HEK293 (cell line): ENCODE results near the gene SEC24C.

Experiments
- BCL11A ChIP-seq: fragments of 450-650 bp; formaldehyde crosslinking; IDR thresholded peaks from 2 replicates; pipeline ENCODE4 v1.5.1; 2016; ENCODE audit warnings: low read depth, missing biosample characterization, missing genetic modification characterization
- CTCF ChIP-seq: fragments of 450-650 bp; formaldehyde crosslinking; IDR thresholded peaks from 2 replicates; pipeline ENCODE4 v1.5.1; 2016; ENCODE audit warnings: missing biosample characterization, missing genetic modification characterization
- GLIS1 ChIP-seq: fragments of 450-650 bp; formaldehyde crosslinking; IDR thresholded peaks from 2 replicates; pipeline ENCODE4 v1.5.1; 2016; ENCODE audit warnings: missing biosample characterization, missing genetic modification characterization
- SP7 ChIP-seq: fragments of 450-650 bp; formaldehyde crosslinking; IDR thresholded peaks from 2 replicates; pipeline ENCODE4 v1.5.1; 2016; ENCODE audit warnings: missing biosample characterization, missing genetic modification characterization
- ZNF211 ChIP-seq: fragments of 450-650 bp; formaldehyde crosslinking; IDR thresholded peaks from 2 replicates; pipeline ENCODE4 v1.5.1; 2016; ENCODE audit warnings: low read depth, missing biosample characterization, missing genetic modification characterization
- ZNF266 ChIP-seq: fragments of 450-650 bp; formaldehyde crosslinking; IDR thresholded peaks from 2 replicates; pipeline ENCODE4 v1.5.1; 2016; ENCODE audit warnings: missing biosample characterization, missing genetic modification characterization, low read depth
- ZNF292 ChIP-seq: fragments of 450-650 bp; formaldehyde crosslinking; IDR thresholded peaks from 2 replicates; pipeline ENCODE4 v1.5.1; 2016; ENCODE audit warnings: low read depth, missing biosample characterization, missing genetic modification characterization, borderline replicate concordance
- ZNF335 ChIP-seq: fragments of 450-650 bp; formaldehyde crosslinking; conservative IDR thresholded peaks from 2 replicates; pipeline ENCODE4 v1.5.1; 2016; ENCODE audit warnings: missing biosample characterization, missing genetic modification characterization
- ZNF707 ChIP-seq: fragments of 450-650 bp; formaldehyde crosslinking; IDR thresholded peaks from 2 replicates; pipeline ENCODE4 v1.5.1; 2016; ENCODE audit warnings: missing biosample characterization, missing genetic modification characterization
- ZNF830 ChIP-seq: fragments of 450-650 bp; IDR thresholded peaks from 2 replicates; pipeline ENCODE4 v1.5.0; 2018; ENCODE audit warnings: missing biosample characterization, missing genetic modification characterization, low read depth, mild to moderate bottlenecking, moderate library complexity

- TF ChIP-seq ZNF266 (tag by site-specific recombination) (no peak), ZNF707 (tag by site-specific recombination) (no peak), BCL11A (tag by site-specific recombination) (no peak), CTCF (tag by site-specific recombination) (no peak), SP7 (tag by site-specific recombination) (no peak), ZNF292 (tag by site-specific recombination) (no peak), ZNF830 (tag by site-specific recombination) (no peak), ZNF211 (tag by site-specific recombination) (no peak), ZNF335 (no peak), GLIS1 (no peak)
Measured at GRCh38 chr10:73815719-73816030, 71.5 kb downstream of the SEC24C start.
